ENCODE measurements around the gene TEAD1.

Gene TEAD1

DNA sequence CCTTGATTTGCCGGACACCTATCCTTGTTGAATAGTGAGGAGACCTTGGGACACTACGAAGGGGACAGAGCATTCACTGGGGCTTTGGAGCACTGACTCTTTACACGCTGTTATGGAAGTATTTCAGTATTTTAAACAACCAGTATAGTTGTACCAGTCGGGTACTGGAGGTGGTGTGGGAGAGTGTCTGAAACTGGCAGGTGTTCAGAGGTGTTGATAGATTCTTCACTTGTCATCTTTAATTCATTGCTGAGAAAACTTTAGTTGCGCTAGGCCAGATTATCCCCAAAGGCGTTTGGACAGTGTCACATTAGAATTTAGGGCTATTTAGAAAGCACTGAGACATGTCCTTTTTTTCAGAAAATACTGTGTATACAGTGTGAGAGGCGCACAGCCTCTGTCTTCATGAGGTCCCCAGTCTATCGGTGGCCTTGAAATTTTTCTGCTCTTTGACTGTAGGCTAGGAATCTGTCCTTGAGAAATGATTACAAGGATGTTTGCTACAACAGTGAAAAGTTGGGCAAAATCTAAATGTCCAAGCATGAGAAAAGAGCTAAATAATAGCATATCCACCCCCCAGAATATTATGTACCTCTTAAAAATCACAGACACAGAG lies 69.7 kb downstream of the TEAD1 start:
- TF ChIP-seq CTCF (IDR thresholded peaks at IDR 0.05; ENCODE audit: low read depth, low read length, missing control alignments) = no peak
- in situ Hi-C loops (cut with HindIII; ENCODE audit: low sequenced_read_pairs) = no loop called here
- DNase-seq (ENCODE audit: low read depth) = no peak
- H3K4me3 ChIP-seq (ENCODE audit: low read depth, low read length) = no peak overlapping the region

DNA sequence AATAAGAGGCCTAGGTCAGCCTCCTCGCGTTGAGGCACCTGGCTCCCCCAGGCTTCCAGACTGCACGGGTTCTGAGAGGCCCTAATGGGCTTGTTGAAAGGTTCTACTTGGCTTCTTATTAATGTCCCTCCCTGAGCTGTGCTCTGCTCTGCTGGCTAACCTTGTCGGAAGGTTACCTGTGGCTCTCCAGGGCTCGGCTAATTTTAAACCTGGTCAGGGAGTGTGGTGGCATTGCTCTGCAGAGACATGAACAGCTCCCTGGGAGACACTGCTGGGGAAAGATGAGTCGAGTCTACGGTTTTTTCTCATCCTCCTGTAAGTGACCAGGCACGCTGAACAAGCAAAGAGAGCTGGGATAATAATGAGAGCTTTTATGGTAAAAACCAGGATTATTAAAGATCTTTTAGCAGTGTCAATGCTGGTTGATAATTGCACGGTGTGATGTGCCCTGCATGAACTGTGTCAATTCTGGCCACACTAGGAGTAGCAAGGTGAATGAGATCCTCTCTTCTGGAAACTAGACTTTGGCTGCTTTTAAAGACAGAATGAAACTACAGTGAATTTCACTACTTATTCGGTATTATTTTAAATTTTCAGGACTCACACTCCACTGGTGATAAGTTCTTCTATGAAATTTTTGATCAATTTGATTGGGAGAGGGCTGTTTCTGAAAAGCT lies 70.7 kb downstream of the TEAD1 start:
- no peak for TF ChIP-seq CTCF (IDR thresholded peaks at IDR 0.05; ENCODE audit: low read depth, low read length, missing control alignments)
- no peak overlapping the region for H3K4me3 ChIP-seq (ENCODE audit: low read depth, low read length)
- DNase-seq (ENCODE audit: low read depth) = no peak
- in situ Hi-C loops (cut with HindIII; ENCODE audit: low sequenced_read_pairs) = no loop called here

- DNase-seq (ENCODE audit: low read depth) = no peak
- TF ChIP-seq CTCF (IDR thresholded peaks at IDR 0.05; ENCODE audit: low read depth, low read length, missing control alignments) = no peak
- no peak overlapping the region for H3K4me3 ChIP-seq (ENCODE audit: low read depth, low read length)
- in situ Hi-C loops (cut with HindIII; ENCODE audit: low sequenced_read_pairs) = no loop called here
These were observed 71.6 kb downstream of the TEAD1 start for GRCh38 chr11:12745787-12746186.

- TF ChIP-seq CTCF (IDR thresholded peaks at IDR 0.05; ENCODE audit: low read depth, low read length, missing control alignments) = peak; percentile 13
- DNase-seq (ENCODE audit: low read depth) = peak; percentile 83
- H3K4me3 ChIP-seq (ENCODE audit: low read depth, low read length) = no peak overlapping the region
- in situ Hi-C loops (cut with HindIII; ENCODE audit: low sequenced_read_pairs) = no loop called here
These were observed 72.4 kb downstream of the TEAD1 start for GRCh38 chr11:12746593-12747097.

DNA sequence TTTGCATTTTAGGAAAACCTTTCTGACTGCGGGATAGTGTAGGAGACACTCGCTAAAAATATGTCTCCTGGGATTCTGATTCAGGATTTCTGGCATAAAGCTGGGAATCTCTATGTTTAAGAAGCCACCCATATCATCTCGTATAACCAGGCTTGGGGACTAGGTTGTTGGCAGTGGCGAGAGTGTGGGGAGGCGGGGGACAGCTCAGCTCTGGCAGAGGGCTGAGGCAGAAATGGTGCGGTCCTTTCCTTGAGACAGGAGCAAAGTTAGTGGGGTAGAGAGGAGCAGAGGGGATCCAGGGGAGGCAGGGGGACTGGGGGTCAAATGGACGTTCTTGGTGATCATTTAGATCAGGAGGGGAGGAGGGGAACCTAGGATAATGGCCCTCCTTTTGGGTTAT lies 74.3 kb downstream of the TEAD1 start:
- TF ChIP-seq CTCF (IDR thresholded peaks at IDR 0.05; ENCODE audit: low read depth, low read length, missing control alignments) = no peak
- no peak for DNase-seq (ENCODE audit: low read depth)
- H3K4me3 ChIP-seq (ENCODE audit: low read depth, low read length) = no peak overlapping the region
- in situ Hi-C loops (cut with HindIII; ENCODE audit: low sequenced_read_pairs) = no loop called here

DNA sequence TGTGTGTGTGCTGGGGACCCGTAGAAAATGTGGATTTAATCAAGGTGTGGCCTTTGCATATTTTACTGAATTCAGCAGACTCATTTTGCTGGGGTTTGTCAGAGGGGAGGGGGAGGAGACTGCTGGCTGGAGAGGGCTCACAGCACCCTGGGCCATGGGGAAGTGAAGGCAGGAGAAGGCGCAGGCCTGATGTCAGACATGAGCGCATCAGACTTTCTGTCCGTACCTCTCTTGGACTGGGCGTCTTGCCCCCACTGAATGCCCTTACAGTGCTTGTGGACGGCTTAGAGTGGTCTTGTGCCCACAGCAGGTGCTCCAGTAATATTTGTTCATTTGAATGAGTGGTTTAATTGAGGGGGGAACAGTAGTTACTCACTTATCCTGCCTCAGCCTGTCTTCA lies 75.2 kb downstream of the TEAD1 start:
- in situ Hi-C loops (cut with HindIII; ENCODE audit: low sequenced_read_pairs) = no loop called here
- no peak for DNase-seq (ENCODE audit: low read depth)
- no peak for TF ChIP-seq CTCF (IDR thresholded peaks at IDR 0.05; ENCODE audit: low read depth, low read length, missing control alignments)
- no peak overlapping the region for H3K4me3 ChIP-seq (ENCODE audit: low read depth, low read length)

All from astrocyte of the cerebellum (primary cell).